Body of pancreas (tissue), 4 donors: Measurements from ENCODE around the gene CNTNAP5.

ENCODE experiments used
- POLR2A ChIP-seq, 3 donors: fragments of 450-650 bp; IDR thresholded peaks; one replicate each; pipeline ENCODE4 v1.6.1; 2016; ENCODE audit warnings: antibody characterized with exemption in 3 of 3, mild to moderate bottlenecking in 2 of 3
- TF ChIP-seq, protein P1 (sequence below), 7 experiments: fragments of 450-650 bp in 4 of 7; fragments of 200-600 bp in 3 of 7; sonication (generic) in 3 of 7; IDR thresholded peaks; one replicate each; pipeline ENCODE4 v1.5.1; 2016 to 2019; ENCODE audit warnings: antibody characterized with exemption in 7 of 7

DNA sequence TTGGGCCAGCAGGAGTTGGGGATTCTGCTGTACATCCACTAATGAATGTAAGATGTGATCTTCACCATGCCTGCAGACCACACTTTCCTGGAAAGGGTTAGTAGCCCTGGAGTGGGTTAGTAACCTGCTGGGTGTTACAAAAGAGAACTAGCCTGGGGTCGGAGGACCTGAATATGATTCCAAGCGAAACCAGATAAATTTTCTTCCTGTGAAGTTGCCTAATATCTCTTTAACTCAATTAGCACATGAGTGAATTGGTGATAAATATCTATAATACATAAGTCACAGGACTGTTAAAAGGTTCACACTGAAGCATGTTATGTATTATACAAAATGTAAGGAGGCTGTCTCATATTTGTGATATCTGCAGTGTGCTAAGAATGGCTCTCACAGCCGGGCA lies 291.0 kb downstream of the CNTNAP5 start:
- TF ChIP-seq, protein P1, sequence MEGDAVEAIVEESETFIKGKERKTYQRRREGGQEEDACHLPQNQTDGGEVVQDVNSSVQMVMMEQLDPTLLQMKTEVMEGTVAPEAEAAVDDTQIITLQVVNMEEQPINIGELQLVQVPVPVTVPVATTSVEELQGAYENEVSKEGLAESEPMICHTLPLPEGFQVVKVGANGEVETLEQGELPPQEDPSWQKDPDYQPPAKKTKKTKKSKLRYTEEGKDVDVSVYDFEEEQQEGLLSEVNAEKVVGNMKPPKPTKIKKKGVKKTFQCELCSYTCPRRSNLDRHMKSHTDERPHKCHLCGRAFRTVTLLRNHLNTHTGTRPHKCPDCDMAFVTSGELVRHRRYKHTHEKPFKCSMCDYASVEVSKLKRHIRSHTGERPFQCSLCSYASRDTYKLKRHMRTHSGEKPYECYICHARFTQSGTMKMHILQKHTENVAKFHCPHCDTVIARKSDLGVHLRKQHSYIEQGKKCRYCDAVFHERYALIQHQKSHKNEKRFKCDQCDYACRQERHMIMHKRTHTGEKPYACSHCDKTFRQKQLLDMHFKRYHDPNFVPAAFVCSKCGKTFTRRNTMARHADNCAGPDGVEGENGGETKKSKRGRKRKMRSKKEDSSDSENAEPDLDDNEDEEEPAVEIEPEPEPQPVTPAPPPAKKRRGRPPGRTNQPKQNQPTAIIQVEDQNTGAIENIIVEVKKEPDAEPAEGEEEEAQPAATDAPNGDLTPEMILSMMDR (IDR thresholded peaks at IDR 0.05), result no peak
- no peak for TF ChIP-seq POLR2A (IDR thresholded peaks at IDR 0.05)
